Activated CD8-positive, alpha-beta T cell treated with anti-CD3 and anti-CD28 coated beads for 36 hours (primary cell): ENCODE data around the gene SPATA6L. TPM values are rescaled to one million over a fixed set of nuclear protein-coding genes. Genes with fewer than 3 reads are reported as not detected.

ENCODE experiments used
- ATAC-seq: fragments of 200-7000 bp; cut with Tn5 transposase; one replicate; pipeline ENCODE4 v1.10.0; 2021; ENCODE audit warnings: mild to moderate bottlenecking, moderate library complexity
- CTCF ChIA-PET: fragments of 350-600 bp; sonication (Branson Sonifier 250); formaldehyde crosslinking; loops from one replicate; lab custom pipeline; 2021; ENCODE audit warnings: antibody characterized with exemption; lab: Charles Lee
- POLR2A ChIA-PET: fragments of 350-600 bp; sonication (Branson Sonifier 250); formaldehyde crosslinking; loops from one replicate; lab custom pipeline; 2021; ENCODE audit warnings: antibody characterized with exemption; lab: Charles Lee
- DNase-seq: peaks from one replicate; pipeline ENCODE4 v3.0.0-alpha.2; 2020
- H3K27ac Mint-ChIP-seq: one replicate; pipeline ENCODE4 v1.8.0; 2021; ENCODE audit warnings: mild to moderate bottlenecking, mixed read lengths
- H3K27me3 Mint-ChIP-seq: one replicate; pipeline ENCODE4 v1.8.0; 2021; ENCODE audit warnings: mixed read lengths
- H3K36me3 Mint-ChIP-seq: one replicate; pipeline ENCODE4 v1.8.0; 2021; ENCODE audit warnings: low read depth, mixed read lengths
- H3K4me1 Mint-ChIP-seq: one replicate; pipeline ENCODE4 v1.8.0; 2021; ENCODE audit warnings: low read depth, mixed read lengths
- H3K4me3 Mint-ChIP-seq: one replicate; pipeline ENCODE4 v1.8.0; 2021; ENCODE audit warnings: mild to moderate bottlenecking, moderate library complexity, mixed read lengths
- H3K9me3 Mint-ChIP-seq: one replicate; pipeline ENCODE4 v1.8.0; 2021; ENCODE audit warnings: mixed read lengths
- CTCF ChIP-seq: fragments of 200-600 bp; IDR thresholded peaks from one replicate; pipeline ENCODE4 v1.8.0; 2022; ENCODE audit warnings: antibody characterized with exemption, mild to moderate bottlenecking
- intact Hi-C: fragments of 100-400 bp; cut with micrococcal nuclease; formaldehyde crosslinking; loops from one replicate; pipeline ENCODE4 v1.10.0; 2022
- total RNA-seq, 2 experiments: library from RNA; stranded (reverse); gene quantifications; one replicate each; pipeline ENCODE4 v1.2.3, GENCODE V29; 2021

The SPATA6L gene
- total RNA-seq, 2 experiments from 2014 or later = 0.43 to 0.78 TPM

DNA sequence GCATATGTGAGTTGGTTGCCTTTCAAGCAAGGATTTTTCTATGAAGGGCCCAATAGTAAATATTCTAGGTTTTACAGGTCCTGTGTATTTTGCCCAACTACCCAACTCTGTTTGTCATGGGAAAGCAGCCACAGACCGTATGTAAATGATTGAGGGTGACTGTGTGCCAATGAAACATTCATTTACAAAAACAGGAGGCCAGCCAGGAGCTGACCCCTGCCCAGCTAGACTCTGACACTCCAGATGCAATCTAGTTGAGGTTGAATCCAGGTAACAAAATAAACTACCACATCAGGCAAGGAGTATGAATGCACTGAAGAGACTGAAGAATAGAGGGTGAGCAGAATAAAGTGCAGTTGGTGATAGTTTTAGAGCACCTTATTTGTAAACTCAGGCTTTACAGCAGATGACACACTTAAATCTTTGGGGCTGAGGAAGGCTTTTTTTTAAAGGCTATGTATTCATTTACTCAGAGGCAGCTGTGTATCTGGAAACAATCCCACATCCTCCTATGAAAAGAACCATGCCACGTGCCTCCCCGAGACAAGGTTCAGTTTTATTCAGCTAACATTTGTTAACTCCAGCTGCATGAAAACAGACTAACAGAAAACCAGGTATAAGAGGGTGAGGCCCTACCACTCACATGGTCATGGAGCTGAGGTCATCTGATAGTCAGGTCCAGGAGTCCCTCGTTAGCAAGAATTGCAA, 115.3 kb downstream of the SPATA6L start:
- peaks cover 35% of the 10 kb centered on the region for H3K4me1 Mint-ChIP-seq
- no peaks in the 10 kb centered on the region for H3K9me3 Mint-ChIP-seq
- POLR2A ChIA-PET = no interaction called here

DNA sequence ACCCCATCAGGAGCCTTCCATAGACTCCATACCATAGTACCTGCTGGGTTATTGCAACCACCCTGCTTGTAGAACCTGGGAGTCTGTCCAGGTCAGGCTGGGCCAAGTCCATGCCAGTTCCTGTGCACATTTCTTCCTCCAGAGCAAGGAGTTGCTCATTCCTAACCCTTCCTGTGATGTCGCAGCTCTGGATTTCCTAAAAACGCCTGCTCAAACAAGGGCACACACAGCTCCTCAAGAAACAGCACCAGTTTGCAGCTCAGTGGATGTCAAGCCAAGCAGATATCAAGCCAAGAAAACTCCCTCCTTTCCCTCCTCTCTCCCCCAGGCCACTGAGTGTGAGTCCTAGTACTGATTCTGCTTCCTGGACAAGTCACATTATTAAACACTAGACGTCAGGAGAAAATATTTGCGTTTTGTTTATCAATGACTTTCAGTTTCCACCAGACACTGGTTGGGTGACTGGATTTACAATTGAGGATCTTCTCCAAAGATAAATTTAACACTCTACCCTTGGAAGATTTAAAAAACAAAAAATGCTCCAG, 116.5 kb downstream of the SPATA6L start:
- Mint-ChIP-seq H3K9me3 (no peaks in the 10 kb centered on the region), H3K36me3 (no peaks in the 10 kb centered on the region), H3K27ac (no peak overlapping the region), H3K4me1 (peaks cover 30% of the 10 kb centered on the region), H3K27me3 (no peaks in the 10 kb centered on the region), H3K4me3 (no peak overlapping the region)
- intact Hi-C loops = no loop called here
- ATAC-seq (no peak), DNase-seq (no peak)
- TF ChIP-seq CTCF = no peak
- ChIA-PET CTCF (interaction anchor here (1.7 kb wide), 1 partner anchor 90 kb away, joined by 6 read pairs; no protein-coding TSS in a partner anchor), POLR2A (no interaction called here)

More for the DNA sequence above, 115.3 kb downstream of the SPATA6L start:
- H3K27me3 Mint-ChIP-seq = no peaks in the 10 kb centered on the region
- no peaks in the 10 kb centered on the region for H3K36me3 Mint-ChIP-seq
- no peak overlapping the region for H3K27ac Mint-ChIP-seq
- intact Hi-C loops = no loop called here
- CTCF ChIA-PET = interaction anchor here (0.9 kb wide), 1 partner anchor 50 kb away, joined by 3 read pairs; no protein-coding TSS in a partner anchor
- DNase-seq (no peak), ATAC-seq (no peak)
- no peak for TF ChIP-seq CTCF
- no peak overlapping the region for H3K4me3 Mint-ChIP-seq

GRCh38 chr9:4548811-4549725, 117.2 kb downstream of the SPATA6L start:
- peak; percentile 4 for DNase-seq
- H3K4me1 Mint-ChIP-seq = peaks cover 26% of the 10 kb centered on the region
- no peak overlapping the region for H3K4me3 Mint-ChIP-seq
- no peak for ATAC-seq
- H3K27me3 Mint-ChIP-seq = no peaks in the 10 kb centered on the region
- H3K9me3 Mint-ChIP-seq = no peaks in the 10 kb centered on the region
- no peaks in the 10 kb centered on the region for H3K36me3 Mint-ChIP-seq
- ChIA-PET CTCF (interaction anchor here (1.1 to 1.7 kb wide), 2 partner anchors 11 to 90 kb away, joined by 3 to 6 read pairs; no protein-coding TSS in a partner anchor), POLR2A (no interaction called here)
- no peak overlapping the region for H3K27ac Mint-ChIP-seq
- intact Hi-C loops = no loop called here
- TF ChIP-seq CTCF = no peak

Other genes starting within 250 kb of the SPATA6L start
- under 1 TPM; 0.09 to 0.29 TPM for gene SLC1A1, start 176.0 kb downstream of the SPATA6L start, total RNA-seq
- 1 to 10 TPM; 2.8 to 3.2 TPM for gene PLPP6, start 4.2 kb downstream of the SPATA6L start, total RNA-seq
- gene CDC37L1, start 13.1 kb upstream of the SPATA6L start, total RNA-seq = 10 to 100 TPM; 10.0 to 10.2 TPM
- 10 to 100 TPM; 34.3 to 35.5 TPM for gene AK3, start 74.7 kb upstream of the SPATA6L start, total RNA-seq
- 10 to 100 TPM; 24.5 to 28.6 TPM for gene RCL1, start 126.5 kb upstream of the SPATA6L start, total RNA-seq